HepG2 (cell line): ENCODE measurements around the gene GNRH2. TPM values are rescaled to one million over a fixed set of nuclear protein-coding genes. Genes with fewer than 3 reads are reported as not detected.
A peak's percentile ranks its signal among the peaks of the same experiment; 100 is the strongest.

ENCODE experiments used
- ATAC-seq: fragments of 200-7000 bp; cut with Tn5 transposase; 3 replicates; pipeline ENCODE4 v1.9.1; 2020; ENCODE audit warnings: mild to moderate bottlenecking, moderate library complexity
- BruUV-seq: library from RNA; stranded (reverse); fragments of 400-500 nt; replicated peaks from 2 replicates; lab custom pipeline; 2021; lab: Mats Ljungman, UMichigan
- CTCF ChIA-PET: fragments of 300-600 bp; formaldehyde crosslinking; extraction: SDS; loops from one replicate; lab custom pipeline; 2021; ENCODE audit warnings: low total read pairs, inconsistent platforms, low intra/inter-chr PET ratio; lab: Yijun Ruan, JAX
- POLR2A ChIA-PET: fragments of 350-600 bp; sonication (Branson Sonifier 250); formaldehyde crosslinking; loops from one replicate; lab custom pipeline; 2020; ENCODE audit warnings: antibody characterized with exemption, inconsistent platforms; lab: Yijun Ruan, JAX
- DNase-seq: peaks from one replicate; pipeline ENCODE4 v3.0.0-alpha.2; 2015; ENCODE audit warnings: low spot score
- FAIRE-seq: peaks from 3 replicates; lab custom pipeline; 2011; peaks lifted over from hg19 to GRCh38; lab: Jason Lieb, UNC
- H2AFZ ChIP-seq: one replicate; pipeline ENCODE4 v1.6.1; 2011; ENCODE audit warnings: low read length, inconsistent platforms
- H3K27ac ChIP-seq: fragments of 300-600 bp; 3 replicates; pipeline ENCODE4 v1.8.0; 2011; ENCODE audit warnings: mixed run types, mild to moderate bottlenecking, mixed read lengths, low read length, inconsistent platforms; ENCODE audit not compliant: insufficient read depth; ENCODE audit errors: extremely low read length
- H3K27me3 ChIP-seq, 2 experiments: fragments of 200-600 bp in 1 of 2; 2 replicates in 1 of 2; 3 replicates in 1 of 2; pipeline versions ENCODE4 v1.6.0 to v1.8.0; 2011; ENCODE audit warnings: low read length in 2 of 2, mild to moderate bottlenecking in 2 of 2, moderate library complexity in 2 of 2, inconsistent platforms in 1 of 2; ENCODE audit not compliant: insufficient read depth in 2 of 2, control insufficient read depth in 1 of 2
- H3K36me3 ChIP-seq, 2 experiments: fragments of 200-600 bp in 1 of 2; replicated peaks in 1 of 2; 2 replicates in 1 of 2; 3 replicates in 1 of 2; pipeline versions ENCODE4 v1.5.1 to v1.8.0; 2011; ENCODE audit warnings: low read length in 2 of 2, inconsistent platforms in 1 of 2; ENCODE audit not compliant: insufficient read depth in 2 of 2, control insufficient read depth in 1 of 2
- H3K4me1 ChIP-seq: 2 replicates; pipeline ENCODE4 v1.5.1; 2012; ENCODE audit warnings: low read length, inconsistent platforms; ENCODE audit not compliant: insufficient read depth
- H3K4me2 ChIP-seq: 2 replicates; pipeline ENCODE4 v1.6.0; 2011; ENCODE audit warnings: low read depth, low read length, inconsistent platforms
- H3K4me3 ChIP-seq, 3 experiments: fragments of 200-600 bp in 1 of 3; sonication (generic), shearing (Covaris generic) in 1 of 3; replicated peaks in 1 of 3; 2 replicates each; pipeline ENCODE4 v1.5.1; 2011 to 2016; ENCODE audit warnings: low read length in 3 of 3, inconsistent platforms in 2 of 3, low read depth in 2 of 3, mild to moderate bottlenecking in 2 of 3, control low read depth in 1 of 3, mixed read lengths in 1 of 3; ENCODE audit not compliant: insufficient read depth in 1 of 3
- H3K79me2 ChIP-seq: one replicate; pipeline ENCODE4 v1.6.1; 2011; ENCODE audit warnings: low read length, inconsistent platforms; ENCODE audit not compliant: insufficient read depth
- H3K9ac ChIP-seq: 2 replicates; pipeline ENCODE4 v1.6.0; 2011; ENCODE audit warnings: mild to moderate bottlenecking, low read depth, low read length, inconsistent platforms; ENCODE audit not compliant: insufficient read depth
- H3K9me3 ChIP-seq: 2 replicates; pipeline ENCODE4 v1.5.1; 2012; ENCODE audit warnings: mild to moderate bottlenecking, low read length
- H4K20me1 ChIP-seq: 2 replicates; pipeline ENCODE4 v1.6.0; 2011; ENCODE audit warnings: inconsistent platforms, mild to moderate bottlenecking, low read length, moderate library complexity; ENCODE audit not compliant: insufficient read depth
- HES4 ChIP-seq: sonication (generic); formaldehyde crosslinking; IDR thresholded peaks from 2 replicates; pipeline ENCODE4 v1.9.0; 2021; ENCODE audit warnings: mild to moderate bottlenecking, missing genetic modification reagents, borderline replicate concordance
- MNT ChIP-seq: fragments of 450-650 bp; IDR thresholded peaks from 2 replicates; pipeline ENCODE4 v1.6.1; 2016
- RFXAP ChIP-seq: sonication (generic); formaldehyde crosslinking; IDR thresholded peaks from 2 replicates; pipeline ENCODE4 v1.4.0; 2020; ENCODE audit warnings: missing genetic modification reagents, borderline replicate concordance
- SALL2 ChIP-seq: sonication (generic); formaldehyde crosslinking; IDR thresholded peaks from 2 replicates; pipeline ENCODE4 v1.8.1; 2023; ENCODE audit warnings: mild to moderate bottlenecking, missing genetic modification reagents, inconsistent platforms
- UBTF ChIP-seq: sonication (generic); formaldehyde crosslinking; IDR thresholded peaks from 2 replicates; pipeline ENCODE4 v1.4.0; 2020; ENCODE audit warnings: mild to moderate bottlenecking, missing genetic modification reagents
- ZMYM4 ChIP-seq: sonication (generic); formaldehyde crosslinking; IDR thresholded peaks from 2 replicates; pipeline ENCODE4 v1.8.1; 2023; ENCODE audit warnings: mild to moderate bottlenecking, missing genetic modification reagents
- ZNF768 ChIP-seq: sonication (generic); formaldehyde crosslinking; IDR thresholded peaks from 2 replicates; pipeline ENCODE4 v1.4.0; 2020; ENCODE audit warnings: missing genetic modification reagents
- ZNF777 ChIP-seq: sonication (generic); formaldehyde crosslinking; IDR thresholded peaks from 2 replicates; pipeline ENCODE4 v1.4.0; 2020; ENCODE audit warnings: missing genetic modification reagents
- ZNF883 ChIP-seq: sonication (generic); formaldehyde crosslinking; IDR thresholded peaks from 2 replicates; pipeline ENCODE4 v1.5.1; 2020; ENCODE audit warnings: mild to moderate bottlenecking, missing genetic modification reagents; ENCODE audit errors: not compliant biosample characterization
- WGBS: methylation state at CpG from one replicate; pipeline ENCODE4 v1.1.6; 2017; ENCODE audit warnings: low lambda C conversion rate; 5-methylcytosine and 5-hydroxymethylcytosine counted together
- in situ Hi-C: cut with HindIII; loops from 2 replicates; pipeline ENCODE4 v1.10.0; 2017; ENCODE audit warnings: low pct_unique_long_range_greater_than_20kb; ENCODE audit not compliant: extremely low pct_ligation_motif_present
- intact Hi-C: fragments of 100-400 bp; cut with micrococcal nuclease; formaldehyde crosslinking; loops from one replicate; pipeline ENCODE4 v1.10.0; 2022; ENCODE audit not compliant: unreplicated experiment
- polyA plus RNA-seq, 8 experiments: library from polyadenylated mRNA; depleted of rRNA in 3 of 8; stranded (reverse) in 7 of 8; unstranded in 1 of 8; fragments of >200 nt; fragmentation: Illumina TruSeq in 4 of 8; extraction: Trizol in 4 of 8; gene quantifications; 2 replicates each; pipeline versions ENCODE4 v1.2.1 to v1.2.3, GENCODE V29; 2011 to 2016; ENCODE audit warnings: low read depth in 4 of 8, missing spikeins in 1 of 8, mixed read lengths in 1 of 8; ENCODE audit not compliant: insufficient read depth in 1 of 8
- total RNA-seq, 5 experiments: library from RNA; depleted of rRNA; stranded (reverse); fragments of >200 nt; fragmentation: Illumina TruSeq; extraction: Trizol; gene quantifications; 2 replicates each; pipeline ENCODE4 v1.2.3, GENCODE V29; 2016; ENCODE audit warnings: low read depth in 1 of 5

The GNRH2 gene
- total and polyA plus RNA-seq, 2 of the 13 experiments (the other 11 are each of a cell fraction or from before 2014, with no cell fraction given) = 0.28 TPM; not detected in 1

- in situ Hi-C loops = no loop called here
- intact Hi-C loops = no loop called here
- H3K4me3 ChIP-seq = no peak overlapping the region
- TF ChIP-seq HES4 (CRISPR knock-in tag) (peak; percentile 54; the same call in 1 of the 2 replicates), MNT (no peak)
- TF ChIP-seq, all 625 proteins: peak for 1
- no peak for DNase-seq
- Histone ChIP-seq H3K27ac (no peak overlapping the region), H3K27me3 (peaks cover 27 to 55% of the 10 kb centered on the region in 2 experiments), H2AFZ (no peak overlapping the region), H3K36me3 (no peaks in the 10 kb centered on the region), H3K4me2 (no peak overlapping the region), H3K9me3 (no peaks in the 10 kb centered on the region), H3K9ac (no peak overlapping the region), H3K4me1 (peaks cover 58% of the 10 kb centered on the region), H3K79me2 (no peaks in the 10 kb centered on the region), H4K20me1 (no peaks in the 10 kb centered on the region)
- ATAC-seq = no peak
- WGBS = 55% methylated on average over 11 of the region's 11 CpGs
- BruUV-seq = no TSS peak
- ChIA-PET CTCF (no interaction called here), POLR2A (no interaction called here)
- no peak for FAIRE-seq
These were observed 38.2 kb downstream of the GNRH2 start for GRCh38 chr20:3081641-3082040.

GRCh38 chr20:3082306-3082951, 39.0 kb downstream of the GNRH2 start:
- in situ Hi-C loops = no loop called here
- 66% methylated on average over 64 of the region's 71 CpGs for WGBS
- ATAC-seq = no peak; the same call in 2 of the 3 replicates
- no peak for TF ChIP-seq ZNF883
- TF ChIP-seq UBTF = peak; percentile 21; the same call in 1 of the 2 replicates
- 0 out of 2 replicates have a peak, but pooled peaks have one; percentile 2 for TF ChIP-seq SALL2
- peak; percentile 69 for TF ChIP-seq ZNF777 (CRISPR knock-in tag)
- TF ChIP-seq RFXAP = no peak
- 0 out of 2 replicates have a peak, but pooled peaks have one; percentile 22 for TF ChIP-seq ZNF768 (CRISPR knock-in tag)
- TF ChIP-seq ZMYM4 = no peak
- Histone ChIP-seq H3K27ac (no peak overlapping the region), H3K79me2 (no peaks in the 10 kb centered on the region), H3K9ac (no peak overlapping the region), H3K4me2 (peak overlapping the region; percentile 43), H3K4me3 (peak overlapping the region in 2 of 3 experiments; percentile 3 to 56; a peak in 1 of 6 replicates), H3K9me3 (no peaks in the 10 kb centered on the region), H2AFZ (no peak overlapping the region), H4K20me1 (no peaks in the 10 kb centered on the region), H3K36me3 (no peaks in the 10 kb centered on the region), H3K27me3 (peaks cover 27 to 55% of the 10 kb centered on the region in 2 experiments), H3K4me1 (peaks cover 50% of the 10 kb centered on the region)
- BruUV-seq = no TSS peak
- ChIA-PET CTCF (no interaction called here), POLR2A (interaction anchor here (1.6 kb wide), 1 partner anchor 32 kb away, joined by 5 read pairs; no protein-coding TSS in a partner anchor)
- intact Hi-C loops = no loop called here
- no peak for FAIRE-seq
- DNase-seq = no peak
